OCI-M1 (cell line): ENCODE data around the gene TTC39B.

Experiments
- DNase-seq: peaks from one replicate; lab custom pipeline; 2025; lab: John Stamatoyannopoulos, UW

The TTC39B gene

GRCh38 chr9:15304632-15305031, 2.4 kb downstream of the TTC39B start:
- no peak for DNase-seq

GRCh38 chr9:15300218-15300617, 6.8 kb downstream of the TTC39B start:
- no peak for DNase-seq

DNA sequence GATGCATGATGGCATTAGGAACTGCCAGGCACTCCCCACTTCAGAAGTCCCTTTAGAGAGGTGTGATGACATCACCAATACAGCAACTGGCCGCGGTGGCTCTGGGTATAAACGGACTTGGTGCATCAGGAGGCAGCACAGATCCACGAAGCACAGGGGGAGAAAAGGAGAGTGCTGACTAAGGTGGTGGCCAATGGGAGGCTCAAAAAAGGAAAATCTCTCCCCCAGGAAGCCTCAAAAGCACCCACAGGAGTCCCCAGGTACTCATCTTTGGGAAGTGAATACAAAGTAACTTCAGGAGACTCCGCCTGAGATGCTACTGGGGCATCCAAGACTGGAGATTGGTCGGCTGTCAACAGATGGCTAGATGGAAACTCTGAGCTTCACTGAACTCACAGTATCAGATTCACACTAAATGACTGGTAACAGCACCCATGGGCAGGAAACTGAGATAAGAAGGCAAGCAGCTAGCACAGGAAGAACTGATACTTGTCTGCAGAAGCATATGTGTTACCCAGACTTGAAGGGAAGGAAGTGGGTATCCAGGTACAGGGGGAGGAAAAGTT, 7.6 kb downstream of the TTC39B start:
- no peak for DNase-seq

- no peak for DNase-seq
Measured at GRCh38 chr9:15298362-15298761, 8.7 kb downstream of the TTC39B start.

GRCh38 chr9:15295761-15296405, 11.1 kb downstream of the TTC39B start:
- DNase-seq: peak; percentile 68

DNA sequence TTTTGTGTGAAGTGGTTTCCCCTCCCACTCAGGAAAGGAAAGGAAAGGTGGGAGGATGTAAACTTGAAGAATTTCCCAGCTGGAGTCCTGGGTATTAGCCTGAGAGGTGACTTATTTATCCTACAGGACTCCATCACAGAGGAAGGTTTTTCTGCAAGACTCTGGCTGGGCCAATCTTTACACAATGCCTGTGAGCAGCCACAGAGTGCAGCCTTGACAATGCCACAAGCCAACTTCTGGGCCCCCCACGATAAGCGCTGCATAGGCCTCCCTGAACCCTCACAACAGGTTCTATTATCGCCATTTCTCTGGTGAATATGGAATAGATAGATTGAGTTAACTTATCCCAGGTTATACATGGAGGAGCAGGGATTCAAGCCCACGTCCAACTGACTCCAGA, 12.4 kb downstream of the TTC39B start:
- DNase-seq: no peak

- no peak for DNase-seq
Measured at GRCh38 chr9:15293804-15294316, 13.2 kb downstream of the TTC39B start.

GRCh38 chr9:15293084-15293483, 13.9 kb downstream of the TTC39B start:
- DNase-seq: no peak

GRCh38 chr9:15289603-15290002, 17.4 kb downstream of the TTC39B start:
- no peak for DNase-seq

DNA sequence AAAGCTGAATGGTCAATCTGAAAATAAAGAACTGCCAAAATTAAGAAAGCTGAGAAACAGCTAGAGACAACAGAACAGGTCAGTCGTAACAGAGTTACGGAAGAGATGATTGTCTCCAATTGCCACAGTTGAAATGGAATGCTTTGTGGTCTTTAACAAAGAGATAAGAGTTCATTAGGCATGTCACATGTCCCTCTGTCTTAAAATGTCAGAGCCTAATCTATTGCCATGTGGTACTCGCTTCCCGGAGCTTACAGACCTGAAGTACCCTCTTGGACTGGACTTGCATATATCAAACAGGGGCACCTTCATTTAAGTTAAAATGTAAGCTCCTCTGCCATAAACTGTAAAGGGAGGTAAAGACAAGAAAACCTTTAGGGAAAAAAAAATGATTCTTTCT, 19.7 kb downstream of the TTC39B start:
- DNase-seq: peak; percentile 71

DNA sequence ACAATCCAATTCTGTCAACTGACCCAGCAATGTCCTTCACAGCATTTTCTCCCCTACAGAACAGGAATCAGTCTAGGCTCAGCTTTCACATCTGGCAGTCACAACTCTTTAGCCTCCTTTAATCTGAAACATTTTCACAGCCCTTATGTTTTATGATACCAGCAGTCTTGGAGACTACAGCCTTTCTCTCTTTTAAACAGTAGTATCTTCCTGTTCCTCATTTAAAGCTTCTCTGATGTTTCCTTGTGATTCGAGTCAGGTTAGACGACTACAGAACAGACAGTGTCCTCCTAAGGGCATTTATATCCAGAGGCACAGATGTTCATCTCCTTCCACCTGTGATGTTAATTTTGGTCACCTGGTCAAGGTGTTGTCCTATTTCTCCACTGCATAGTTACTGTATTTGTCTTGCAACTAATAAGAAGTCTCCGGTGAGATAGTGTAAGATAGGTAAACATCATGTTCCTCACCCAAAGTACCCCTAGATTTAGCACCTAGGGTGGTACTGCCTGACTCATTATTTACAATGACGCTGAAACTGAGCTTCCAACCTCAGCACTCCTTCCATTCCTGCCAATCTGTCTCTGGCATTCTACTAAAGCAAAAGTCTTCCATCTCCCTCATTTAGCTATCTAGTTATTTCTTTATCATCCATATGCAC, 20.7 kb downstream of the TTC39B start:
- peak; percentile 37 for DNase-seq

DNA sequence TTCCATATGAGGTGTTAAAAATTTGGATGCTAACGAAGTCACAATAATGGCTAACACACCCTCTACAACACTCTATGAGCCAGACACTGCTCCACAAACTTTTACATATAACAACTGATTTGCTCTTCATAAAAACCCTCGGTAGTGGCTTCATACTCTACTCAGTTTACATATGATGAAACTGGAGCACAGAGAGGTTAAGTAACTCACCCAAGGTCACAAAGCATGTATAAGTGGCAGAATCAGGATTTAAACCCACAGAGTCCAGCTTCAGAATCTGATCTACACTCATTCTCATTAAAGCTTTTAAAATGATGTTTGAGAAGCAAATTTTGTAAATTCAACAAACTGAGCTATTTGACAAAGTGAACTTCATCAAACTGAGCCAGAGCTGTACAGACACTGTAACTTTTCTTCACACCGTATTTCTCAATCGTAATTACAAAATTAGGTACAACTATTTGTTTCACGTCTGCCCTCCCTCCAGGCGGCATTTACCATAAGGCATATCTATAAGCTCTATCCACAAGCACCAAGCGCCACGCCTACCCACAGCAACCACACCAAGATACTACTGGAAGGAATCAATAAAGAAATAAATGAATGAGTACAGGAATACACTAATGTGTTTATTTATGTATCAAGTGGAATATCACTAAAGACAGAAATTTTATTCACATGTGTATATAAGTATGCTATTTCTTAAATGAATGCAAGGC, 24.3 kb downstream of the TTC39B start:
- DNase-seq: no peak

- DNase-seq: no peak
Measured at GRCh38 chr9:15280647-15281046, 26.4 kb downstream of the TTC39B start.

GRCh38 chr9:15278839-15279238, 28.2 kb downstream of the TTC39B start:
- DNase-seq: no peak

GRCh38 chr9:15278091-15278687, 28.8 kb downstream of the TTC39B start:
- DNase-seq: no peak

DNA sequence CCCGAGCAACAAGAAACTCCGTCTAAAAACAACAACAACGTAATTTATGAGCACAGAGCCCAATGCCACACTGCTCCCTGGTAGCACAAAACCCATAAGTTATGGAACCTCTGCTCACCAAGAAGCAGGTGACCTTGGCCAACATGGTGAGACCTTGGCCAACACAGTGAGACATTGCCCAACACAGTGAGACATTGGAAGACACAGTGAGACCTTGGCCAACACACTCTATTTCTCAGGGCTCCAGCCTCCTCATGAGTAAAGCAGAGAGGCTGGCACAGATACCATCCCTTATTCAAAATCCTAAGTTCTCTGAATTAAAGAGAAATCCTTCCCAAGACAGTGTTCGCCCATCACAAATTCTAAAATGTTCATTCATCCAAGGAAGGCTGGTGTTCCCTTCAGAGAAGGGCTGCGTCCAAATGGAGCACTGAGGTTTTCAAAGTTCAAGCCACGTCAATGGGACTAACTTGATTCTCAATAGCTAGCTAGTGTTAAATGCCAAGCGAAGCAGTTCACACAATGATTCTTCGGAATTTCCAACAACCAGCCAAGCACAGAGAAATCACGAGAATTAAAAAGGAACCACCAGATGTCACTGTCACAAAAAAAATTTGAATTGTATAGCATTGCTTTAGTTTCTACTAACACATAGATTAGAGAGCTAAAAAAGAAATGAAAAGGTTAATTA, 29.5 kb downstream of the TTC39B start:
- peak; percentile 64 for DNase-seq

- no peak for DNase-seq
Measured at GRCh38 chr9:15276328-15276938, 30.6 kb downstream of the TTC39B start.

- DNase-seq: no peak
Measured at GRCh38 chr9:15274425-15274824, 32.6 kb downstream of the TTC39B start.

DNA sequence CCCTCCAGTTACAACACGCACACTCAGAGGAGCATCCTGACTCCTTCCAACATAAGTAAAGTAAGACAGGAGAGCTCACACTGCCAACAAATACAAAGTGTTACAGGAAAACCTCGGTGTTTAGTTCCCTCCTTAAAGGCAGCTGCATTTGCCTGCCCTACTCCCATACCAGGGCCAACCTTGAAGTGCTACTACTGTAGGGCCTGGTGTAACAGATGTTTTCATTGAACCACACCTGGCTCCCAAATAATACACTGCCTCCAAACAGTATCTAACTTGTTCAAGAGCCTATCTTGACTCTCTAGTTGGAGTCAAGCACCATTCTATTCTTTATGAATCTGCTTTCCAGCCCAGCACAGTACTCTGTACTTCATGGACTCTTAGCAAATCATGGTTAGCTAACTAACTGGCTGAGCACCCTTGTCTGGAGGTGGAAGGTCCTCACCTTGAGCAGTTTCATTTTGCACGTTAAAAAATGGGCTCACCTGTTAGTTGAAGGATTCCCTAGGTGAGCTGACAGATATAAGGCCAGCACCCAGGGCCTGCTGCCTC, 34.6 kb downstream of the TTC39B start:
- no peak for DNase-seq

DNA sequence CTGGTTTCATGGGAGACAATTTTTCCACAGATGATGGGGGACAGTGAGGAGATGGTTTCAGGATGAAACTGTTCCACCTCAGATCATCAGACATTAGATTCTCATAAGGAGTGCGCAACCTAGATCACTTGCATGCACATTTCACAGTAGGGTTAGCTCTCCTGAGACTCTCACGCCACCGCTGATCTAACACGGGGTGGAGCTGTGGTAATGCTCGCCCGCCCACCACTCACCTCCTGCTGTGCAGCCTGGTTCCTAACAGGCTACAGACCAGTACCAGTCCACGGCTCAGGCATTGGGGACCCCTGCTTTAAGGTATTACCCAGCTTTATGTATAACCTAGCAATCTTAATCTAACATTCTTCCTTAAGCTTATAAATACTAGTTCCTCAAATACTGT, 35.6 kb downstream of the TTC39B start:
- no peak for DNase-seq

GRCh38 chr9:15268782-15269181, 38.2 kb downstream of the TTC39B start:
- DNase-seq: no peak
